Neural cell (in vitro differentiated cells): Measurements from ENCODE around the gene USP11.

ENCODE experiments used
- CTCF ChIP-seq: fragments of 450-650 bp; IDR thresholded peaks from 2 replicates; pipeline ENCODE4 v1.5.1; 2014; ENCODE audit warnings: antibody characterized with exemption, mild to moderate bottlenecking, moderate library complexity; ENCODE audit not compliant: poor library complexity, severe bottlenecking
- EP300 ChIP-seq: fragments of 450-650 bp; conservative IDR thresholded peaks from 2 replicates; pipeline ENCODE4 v1.6.1; 2014; ENCODE audit warnings: antibody characterized with exemption, mild to moderate bottlenecking, moderate library complexity; ENCODE audit not compliant: poor library complexity, severe bottlenecking
- EZH2 ChIP-seq: fragments of 200-600, 300-800 bp; shearing (Covaris generic), sonication (generic); IDR thresholded peaks from 2 replicates; pipeline ENCODE4 v1.6.1; 2014; ENCODE audit warnings: antibody characterized with exemption, low read length, borderline replicate concordance, mild to moderate bottlenecking; ENCODE audit not compliant: insufficient read depth, poor library complexity, severe bottlenecking
- POLR2AphosphoS5 ChIP-seq: IDR thresholded peaks from 2 replicates; pipeline ENCODE4 v1.6.1; 2012
- RAD21 ChIP-seq: fragments of 450-650 bp; conservative IDR thresholded peaks from 2 replicates; pipeline ENCODE4 v1.6.1; 2014; ENCODE audit warnings: antibody characterized with exemption, mild to moderate bottlenecking, moderate library complexity
- REST ChIP-seq: IDR thresholded peaks from 2 replicates; pipeline ENCODE4 v1.6.1; 2012; ENCODE audit warnings: borderline replicate concordance

- TF ChIP-seq RAD21 (no peak), CTCF (no peak), EP300 (no peak), EZH2 (no peak), REST (no peak), POLR2AphosphoS5 (no peak)
Observed at GRCh38 chrX:47222751-47223350, 10.0 kb upstream of the USP11 start.
